ENCODE data around the gene HSPB9.

HSPB9 gene, protein sequence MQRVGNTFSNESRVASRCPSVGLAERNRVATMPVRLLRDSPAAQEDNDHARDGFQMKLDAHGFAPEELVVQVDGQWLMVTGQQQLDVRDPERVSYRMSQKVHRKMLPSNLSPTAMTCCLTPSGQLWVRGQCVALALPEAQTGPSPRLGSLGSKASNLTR

GRCh38 chr17:42122371-42123303 lies at the start of gene HSPB9:
HSPB9 (plus strand) TSS chr17:42122804; CDS start chr17:42122851, 47 bp downstream.
- FAIRE-seq, result no peak
- no peak for DNase-seq (ENCODE audit: insufficient read length, low spot score)

DNA sequence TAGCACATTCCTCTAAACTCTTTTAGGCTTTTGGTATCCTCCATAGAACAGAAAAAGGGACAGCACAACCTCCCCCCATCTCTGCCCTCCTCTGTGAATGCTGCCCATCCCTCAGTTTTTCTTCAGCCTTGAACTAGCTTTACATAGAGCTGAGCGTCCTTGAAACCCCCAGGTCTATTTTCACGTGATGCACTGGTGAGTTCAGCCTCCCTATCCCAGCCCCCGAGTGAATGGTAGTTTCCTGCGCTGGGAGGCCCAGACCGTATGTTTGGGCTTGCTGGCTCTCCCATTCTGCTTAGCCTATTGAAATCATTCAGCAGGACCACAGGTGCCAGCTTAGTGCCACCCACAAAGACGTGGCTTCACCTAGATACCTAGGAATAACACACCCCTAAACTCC lies 46.8 kb upstream of the HSPB9 start:
- DNase-seq (ENCODE audit: insufficient read length, low spot score) (no peak), FAIRE-seq (no peak)

GRCh38 chr17:42076797-42077559 lies 45.6 kb upstream of the HSPB9 start:
- no peak for DNase-seq (ENCODE audit: insufficient read length, low spot score)
- FAIRE-seq, result no peak

GRCh38 chr17:42077755-42078154 lies 44.8 kb upstream of the HSPB9 start:
- FAIRE-seq (no peak), DNase-seq (ENCODE audit: insufficient read length, low spot score) (no peak)

- DNase-seq (ENCODE audit: insufficient read length, low spot score), result no peak
- FAIRE-seq, result no peak
These were observed 44.1 kb upstream of the HSPB9 start for GRCh38 chr17:42078396-42079043.

DNA sequence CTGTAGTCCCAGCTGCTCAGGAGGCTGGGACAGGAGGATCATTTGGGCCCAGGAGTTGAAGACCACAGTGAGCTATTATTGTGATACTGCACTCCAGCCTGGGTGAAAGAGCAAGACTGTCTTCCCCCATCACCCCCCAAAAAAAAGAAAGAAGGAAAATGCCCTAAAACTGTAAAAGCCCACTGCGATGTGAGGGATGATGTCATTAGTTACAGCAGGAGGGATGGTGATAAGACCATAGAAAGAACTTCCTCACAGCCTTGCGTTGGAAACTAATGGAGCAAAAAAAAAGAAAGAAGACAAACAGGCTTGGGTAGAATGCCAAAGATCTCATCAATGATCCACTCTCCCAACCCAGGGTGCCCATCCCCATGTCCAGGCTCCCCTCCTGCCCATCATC lies 43.1 kb upstream of the HSPB9 start:
- no peak for FAIRE-seq
- no peak for DNase-seq (ENCODE audit: insufficient read length, low spot score)

- FAIRE-seq (no peak), DNase-seq (ENCODE audit: insufficient read length, low spot score) (no peak)
These were observed 41.0 kb upstream of the HSPB9 start for GRCh38 chr17:42081516-42082129.

DNA sequence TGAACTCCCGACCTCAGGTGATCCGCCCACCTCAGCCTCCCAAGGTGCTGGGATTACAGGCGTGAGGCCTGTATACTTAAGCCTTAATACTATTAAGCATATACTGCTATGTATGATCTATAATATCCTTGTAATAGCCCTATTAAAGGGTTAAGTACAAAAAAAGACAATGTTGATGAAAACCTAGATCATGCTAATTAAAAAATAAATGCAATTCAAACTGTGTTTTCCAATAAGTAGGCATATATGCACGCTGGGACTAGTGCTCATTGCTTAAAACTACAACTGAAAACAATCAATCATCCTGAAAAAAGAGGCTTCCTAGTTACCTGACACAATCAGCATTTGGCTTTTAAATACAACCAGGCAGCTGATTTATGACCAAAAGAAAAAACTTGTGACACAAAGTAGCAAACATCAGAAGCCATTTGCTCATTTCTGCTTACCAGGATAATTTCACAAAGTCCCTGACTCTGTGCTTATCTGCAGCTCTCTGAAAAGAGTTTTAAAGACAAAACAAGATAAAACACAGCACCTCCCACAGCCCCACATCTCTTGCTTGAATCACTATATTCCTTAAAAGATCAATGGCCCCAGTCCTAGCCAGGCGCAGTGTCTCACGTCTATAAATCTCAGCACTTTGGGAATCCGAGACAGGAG lies 35.4 kb upstream of the HSPB9 start:
- no peak for FAIRE-seq
- no peak for DNase-seq (ENCODE audit: insufficient read length, low spot score)

GRCh38 chr17:42087736-42088705 lies 34.6 kb upstream of the HSPB9 start:
- FAIRE-seq (no peak), DNase-seq (ENCODE audit: insufficient read length, low spot score) (no peak)

DNA sequence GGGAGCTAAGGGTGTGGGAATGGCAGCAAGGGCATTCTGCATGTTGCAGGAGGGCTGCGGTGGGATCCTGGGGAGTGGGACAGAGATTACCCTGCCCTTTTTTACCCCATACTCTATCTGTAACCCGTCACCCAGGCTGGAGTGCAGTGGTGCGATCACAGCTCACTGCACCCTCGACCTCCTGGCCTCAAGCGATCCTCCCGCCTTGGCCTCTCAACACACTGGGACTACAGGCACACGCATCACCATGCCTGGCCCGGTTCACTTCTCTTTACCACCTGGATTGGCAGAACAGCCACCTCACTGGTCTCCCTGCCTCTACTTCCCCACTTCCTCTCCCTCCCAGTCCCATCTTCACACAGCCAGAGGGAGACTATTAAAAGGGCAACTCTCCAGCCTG lies 33.9 kb upstream of the HSPB9 start:
- no peak for DNase-seq (ENCODE audit: insufficient read length, low spot score)
- no peak for FAIRE-seq

DNA sequence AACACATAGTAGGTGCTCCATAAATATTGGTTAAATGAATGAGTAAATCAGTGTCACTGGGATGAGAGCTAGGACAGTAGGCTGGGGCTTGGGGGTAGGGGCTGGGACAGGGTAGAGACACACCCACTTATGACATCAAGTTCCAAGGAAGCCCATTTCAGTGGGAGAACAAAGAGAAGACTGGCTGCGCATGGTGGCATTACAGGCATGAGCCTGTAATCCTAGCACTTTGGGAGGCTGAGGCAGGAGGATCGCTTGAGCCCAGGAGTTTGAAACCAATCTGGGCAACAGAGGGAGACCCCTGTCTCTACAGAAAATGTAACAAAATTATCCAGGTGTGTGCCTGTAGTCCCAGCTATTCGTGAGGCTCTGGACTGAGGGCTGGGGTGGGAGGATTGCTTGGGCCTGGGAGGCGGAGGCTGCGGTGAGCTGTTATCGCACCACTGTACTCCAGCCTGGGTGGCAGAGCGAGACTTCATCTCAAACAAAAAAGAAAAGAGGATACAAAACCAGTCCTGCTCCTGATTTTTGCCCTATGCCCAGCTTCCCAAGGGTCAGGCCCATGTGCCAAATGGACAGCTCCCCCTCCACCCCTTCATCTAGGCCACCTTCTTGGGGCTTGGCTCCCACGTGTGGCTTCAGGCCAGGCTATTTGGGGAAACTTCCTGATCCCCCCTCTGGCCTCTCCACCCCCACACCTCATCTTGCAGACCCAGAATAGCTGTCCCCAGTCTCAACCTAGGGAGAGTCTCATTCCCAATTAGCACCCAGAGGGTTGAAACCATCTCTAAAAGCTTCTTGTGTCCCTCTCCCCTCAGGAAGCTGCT lies 31.4 kb upstream of the HSPB9 start:
- FAIRE-seq (no peak), DNase-seq (ENCODE audit: insufficient read length, low spot score) (no peak)

DNA sequence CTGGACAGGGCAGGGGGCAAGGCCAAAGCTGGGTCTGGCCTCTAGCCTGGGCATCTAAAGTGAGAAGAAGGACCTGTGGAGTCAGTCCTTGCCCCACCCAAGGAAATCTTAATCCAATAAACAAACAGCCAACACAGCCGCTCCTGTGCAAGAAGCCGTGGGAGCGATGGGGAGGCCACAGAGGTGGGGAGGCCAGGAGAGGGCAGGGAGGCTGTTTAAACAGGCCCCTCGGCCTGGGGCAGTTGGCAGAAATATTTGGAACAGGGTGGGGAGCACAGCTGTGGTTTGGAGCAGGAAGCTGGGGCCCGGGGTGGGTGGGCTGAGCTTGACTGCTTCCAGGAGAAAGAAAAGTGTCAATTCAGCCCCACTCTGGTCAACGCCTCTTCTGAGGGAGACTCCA lies 29.7 kb upstream of the HSPB9 start:
- no peak for FAIRE-seq

DNA sequence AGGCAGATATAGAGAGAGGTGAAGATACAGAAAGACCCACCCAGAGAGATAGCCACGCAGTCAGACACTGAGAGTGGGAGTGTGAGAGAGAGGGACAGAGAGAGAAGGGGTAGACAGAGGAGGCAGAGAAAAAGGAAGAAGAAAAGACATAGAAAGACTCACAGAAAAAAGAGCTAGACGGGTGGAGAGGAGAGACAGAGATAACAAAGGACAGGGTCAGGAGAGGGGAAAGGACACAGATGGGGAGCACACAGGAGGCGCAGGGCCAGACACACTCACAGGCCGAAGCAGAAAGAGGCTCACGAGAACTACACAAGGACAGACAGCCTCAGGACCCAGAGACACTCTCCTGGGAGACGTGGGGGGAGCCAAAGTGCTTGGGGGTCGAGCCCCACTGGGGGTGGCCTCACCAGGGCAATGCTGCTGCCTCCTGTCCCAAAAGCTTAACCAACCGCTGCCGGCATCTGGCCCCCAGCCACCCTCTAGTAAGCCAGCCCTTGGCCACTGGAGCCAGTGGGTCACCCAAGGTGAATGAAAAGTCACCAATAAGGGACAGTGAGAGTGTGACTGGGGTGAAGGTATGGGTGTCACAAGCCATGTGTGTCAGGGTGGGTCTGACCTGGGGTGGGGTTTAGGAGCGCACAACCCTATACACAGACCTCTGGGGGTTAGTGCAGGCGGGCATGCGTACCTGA lies 28.1 kb upstream of the HSPB9 start:
- FAIRE-seq (no peak), DNase-seq (ENCODE audit: insufficient read length, low spot score) (no peak)

More for the DNA sequence above, 29.7 kb upstream of the HSPB9 start:
- DNase-seq (ENCODE audit: insufficient read length, low spot score), result no peak

DNA sequence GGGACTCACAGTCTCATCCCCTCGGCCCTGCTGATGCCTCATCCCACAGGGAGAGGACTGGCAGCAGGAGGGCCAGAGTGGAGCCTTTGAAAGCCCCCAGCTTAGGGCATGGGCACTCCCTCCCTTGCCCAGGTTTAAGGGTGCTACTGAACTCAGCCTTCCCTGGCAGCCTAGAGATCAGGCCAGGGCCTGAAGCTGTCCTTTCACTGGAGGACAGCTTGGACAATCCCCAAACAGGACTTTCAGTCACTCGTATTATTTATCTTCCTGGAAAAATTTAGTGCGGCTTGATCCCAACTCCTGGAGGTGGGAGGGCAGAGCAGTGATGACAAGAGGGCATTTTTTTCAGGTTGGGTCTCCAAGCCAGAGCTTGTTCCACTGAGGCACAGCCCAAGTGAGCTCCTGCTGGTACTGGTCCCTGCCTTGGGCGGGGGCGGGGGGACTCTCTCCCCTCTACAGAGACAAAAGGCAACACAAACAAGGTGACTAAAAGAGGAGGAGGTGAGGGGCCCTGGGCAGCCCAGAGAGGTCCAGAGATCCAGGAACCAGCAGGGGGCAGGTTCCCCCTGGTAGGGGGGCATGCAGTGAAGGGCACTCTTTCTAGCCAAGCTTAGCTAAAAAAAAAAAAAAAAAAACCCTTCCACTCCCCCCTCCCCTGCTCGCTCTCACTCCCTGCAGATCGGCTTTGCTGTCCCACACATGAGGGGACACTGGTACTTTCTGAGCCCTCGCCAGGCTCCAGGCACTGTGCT lies 26.1 kb upstream of the HSPB9 start:
- no peak for FAIRE-seq
- DNase-seq (ENCODE audit: insufficient read length, low spot score), result no peak

- DNase-seq (ENCODE audit: insufficient read length, low spot score) (no peak), FAIRE-seq (no peak)
These were observed 24.6 kb upstream of the HSPB9 start, which contains the start of gene ZNF385C for GRCh38 chr17:42097691-42098631. ZNF385C (minus strand) TSS chr17:42098473; CDS start chr17:42063056, 35,417 bp downstream.

Measured in GM19239 (cell line).